Measurements from ENCODE around the gene STAM2.

- no peak for TF ChIP-seq CTCF (IDR thresholded peaks at IDR 0.05; ENCODE audit: low read length)
- no peak for TF ChIP-seq EZH2 (optimal IDR thresholded peaks at IDR 0.05; ENCODE audit: low read depth, low read length)
Observed at GRCh38 chr2:152106464-152106863, 69.1 kb downstream of the STAM2 start.
